Neural crest cell (in vitro differentiated cells): Measurements from ENCODE around the gene MBOAT2. TPM values are rescaled to one million over a fixed set of nuclear protein-coding genes. Genes with fewer than 3 reads are reported as not detected.
"Not testable (repeated sequence)": the region's sequence is repeated elsewhere in the genome, so short reads cannot be mapped to it uniquely, and the experiment has no call there.

ENCODE experiments used
- DNase-seq: peaks from one replicate; pipeline ENCODE4 v3.0.0; 2021; ENCODE audit warnings: low read depth, mixed read lengths, low spot score
- H3K27ac Mint-ChIP-seq: one replicate; pipeline ENCODE4 v1.8.0; 2021; ENCODE audit warnings: mild to moderate bottlenecking, mixed read lengths; ENCODE audit not compliant: unreplicated experiment
- H3K27me3 Mint-ChIP-seq: 2 replicates; pipeline ENCODE4 v1.8.0; 2021; ENCODE audit warnings: low read depth, mild to moderate bottlenecking, mixed read lengths
- H3K36me3 Mint-ChIP-seq: 2 replicates; pipeline ENCODE4 v1.8.0; 2021; ENCODE audit warnings: low read depth, mild to moderate bottlenecking, mixed read lengths
- H3K4me1 Mint-ChIP-seq: 2 replicates; pipeline ENCODE4 v1.8.0; 2021; ENCODE audit warnings: mixed read lengths
- H3K4me3 Mint-ChIP-seq: one replicate; pipeline ENCODE4 v1.8.0; 2021; ENCODE audit warnings: mild to moderate bottlenecking, mixed read lengths
- H3K9me3 Mint-ChIP-seq: 2 replicates; pipeline ENCODE4 v1.8.0; 2021; ENCODE audit warnings: mixed read lengths
- CTCF ChIP-seq: fragments of 200-600 bp; sonication (generic); conservative IDR thresholded peaks from 2 replicates; pipeline ENCODE4 v1.5.0; 2021; ENCODE audit warnings: antibody characterized with exemption, mild to moderate bottlenecking
- total RNA-seq: library from RNA; stranded (reverse); gene quantifications from 2 replicates; pipeline ENCODE4 v1.2.1, GENCODE V29; 2021

MBOAT2 gene
- total RNA-seq, 1 donor from 2014 or later, result 53.1 TPM

- no peak overlapping the region for H3K27ac Mint-ChIP-seq
- no peak for DNase-seq
- H3K4me1 Mint-ChIP-seq, result peaks cover 52% of the 10 kb centered on the region
- no peak overlapping the region for H3K4me3 Mint-ChIP-seq
- no peaks in the 10 kb centered on the region for H3K36me3 Mint-ChIP-seq
- H3K9me3 Mint-ChIP-seq, result no peaks in the 10 kb centered on the region
- no peak for TF ChIP-seq CTCF
- no peaks in the 10 kb centered on the region for H3K27me3 Mint-ChIP-seq
Observed at GRCh38 chr2:8980096-8980495, 23.4 kb downstream of the MBOAT2 start.

GRCh38 chr2:8977758-8978157 lies 25.7 kb downstream of the MBOAT2 start:
- Mint-ChIP-seq H3K36me3 (no peaks in the 10 kb centered on the region), H3K27ac (no peak overlapping the region), H3K4me3 (no peak overlapping the region), H3K27me3 (no peaks in the 10 kb centered on the region), H3K4me1 (peaks cover 32% of the 10 kb centered on the region), H3K9me3 (no peaks in the 10 kb centered on the region)
- no peak for DNase-seq
- no peak for TF ChIP-seq CTCF

- Mint-ChIP-seq H3K36me3 (no peaks in the 10 kb centered on the region), H3K9me3 (no peaks in the 10 kb centered on the region), H3K27me3 (no peaks in the 10 kb centered on the region), H3K4me1 (peaks cover 21% of the 10 kb centered on the region), H3K27ac (no peak overlapping the region), H3K4me3 (no peak overlapping the region)
- no peak for DNase-seq
- no peak for TF ChIP-seq CTCF
Observed at GRCh38 chr2:8976442-8977259, 26.8 kb downstream of the MBOAT2 start.

- no peak for DNase-seq
- no peak overlapping the region for H3K4me3 Mint-ChIP-seq
- H3K4me1 Mint-ChIP-seq, result peaks cover 5% of the 10 kb centered on the region
- TF ChIP-seq CTCF, result no peak
- H3K9me3 Mint-ChIP-seq, result peaks cover 7% of the 10 kb centered on the region
- no peak overlapping the region for H3K27ac Mint-ChIP-seq
- peaks cover 10% of the 10 kb centered on the region for H3K36me3 Mint-ChIP-seq
- no peaks in the 10 kb centered on the region for H3K27me3 Mint-ChIP-seq
Observed at GRCh38 chr2:8974016-8974415, 29.5 kb downstream of the MBOAT2 start.

- DNase-seq, H3K27me3 Mint-ChIP-seq, H3K27ac Mint-ChIP-seq, H3K9me3 Mint-ChIP-seq, H3K4me3 Mint-ChIP-seq, H3K4me1 Mint-ChIP-seq: not testable (repeated sequence)
- H3K36me3 Mint-ChIP-seq, result peaks cover 16% of the 10 kb centered on the region
Observed at GRCh38 chr2:8973017-8973416, 30.5 kb downstream of the MBOAT2 start.

GRCh38 chr2:8972535-8972934 lies 30.9 kb downstream of the MBOAT2 start:
- H3K36me3 Mint-ChIP-seq, result peaks cover 16% of the 10 kb centered on the region
- not testable (repeated sequence) for H3K27ac Mint-ChIP-seq, H3K9me3 Mint-ChIP-seq, H3K4me3 Mint-ChIP-seq, H3K4me1 Mint-ChIP-seq, H3K27me3 Mint-ChIP-seq, DNase-seq

- H3K4me3 Mint-ChIP-seq, H3K27ac Mint-ChIP-seq, H3K9me3 Mint-ChIP-seq, H3K27me3 Mint-ChIP-seq, DNase-seq: not testable (repeated sequence)
- Mint-ChIP-seq H3K4me1 (peaks cover 15% of the 10 kb centered on the region), H3K36me3 (peaks cover 16% of the 10 kb centered on the region)
Observed at GRCh38 chr2:8969348-8969747, 34.1 kb downstream of the MBOAT2 start.
